Endothelial cell (in vitro differentiated cells): Measurements from ENCODE around the gene KIF19. TPM values are rescaled to one million over a fixed set of nuclear protein-coding genes. Genes with fewer than 3 reads are reported as not detected.
A peak's percentile ranks its signal among the peaks of the same experiment; 100 is the strongest.

Experiments
- DNase-seq: peaks from one replicate; pipeline ENCODE4 v3.0.0; 2021; ENCODE audit warnings: low spot score
- H3K27ac Mint-ChIP-seq: one replicate; pipeline ENCODE4 v1.8.0; 2021; ENCODE audit warnings: mixed read lengths, inconsistent platforms; ENCODE audit not compliant: unreplicated experiment
- H3K27me3 Mint-ChIP-seq: one replicate; pipeline ENCODE4 v1.8.0; 2021; ENCODE audit warnings: mild to moderate bottlenecking, moderate library complexity, mixed read lengths, inconsistent platforms; ENCODE audit not compliant: unreplicated experiment
- H3K36me3 Mint-ChIP-seq: one replicate; pipeline ENCODE4 v1.8.0; 2021; ENCODE audit warnings: mild to moderate bottlenecking, low read depth, mixed read lengths, inconsistent platforms; ENCODE audit not compliant: unreplicated experiment
- H3K4me1 Mint-ChIP-seq: one replicate; pipeline ENCODE4 v1.8.0; 2021; ENCODE audit warnings: mild to moderate bottlenecking, mixed read lengths, inconsistent platforms; ENCODE audit not compliant: unreplicated experiment
- H3K4me3 Mint-ChIP-seq: one replicate; pipeline ENCODE4 v1.8.0; 2021; ENCODE audit warnings: mild to moderate bottlenecking, mixed read lengths, inconsistent platforms; ENCODE audit not compliant: unreplicated experiment
- H3K9me3 Mint-ChIP-seq: one replicate; pipeline ENCODE4 v1.8.0; 2021; ENCODE audit warnings: mixed read lengths, inconsistent platforms; ENCODE audit not compliant: unreplicated experiment
- total RNA-seq: library from RNA; stranded (reverse); fragmentation: NEBNext Ultra II Directional; extraction: Animal tissue kit (Norgen Biotek cat#: 25700); gene quantifications from one replicate; pipeline ENCODE4 v1.2.1, GENCODE V29; 2021; ENCODE audit not compliant: unreplicated experiment
- TF ChIP-seq, protein P1 (sequence below): fragments of 200-600 bp; sonication (generic); IDR thresholded peaks from one replicate; pipeline ENCODE4 v1.5.0; 2021; ENCODE audit warnings: antibody characterized with exemption; ENCODE audit not compliant: unreplicated experiment

KIF19 gene
- total RNA-seq, 1 donor from 2014 or later = 48.1 TPM

DNA sequence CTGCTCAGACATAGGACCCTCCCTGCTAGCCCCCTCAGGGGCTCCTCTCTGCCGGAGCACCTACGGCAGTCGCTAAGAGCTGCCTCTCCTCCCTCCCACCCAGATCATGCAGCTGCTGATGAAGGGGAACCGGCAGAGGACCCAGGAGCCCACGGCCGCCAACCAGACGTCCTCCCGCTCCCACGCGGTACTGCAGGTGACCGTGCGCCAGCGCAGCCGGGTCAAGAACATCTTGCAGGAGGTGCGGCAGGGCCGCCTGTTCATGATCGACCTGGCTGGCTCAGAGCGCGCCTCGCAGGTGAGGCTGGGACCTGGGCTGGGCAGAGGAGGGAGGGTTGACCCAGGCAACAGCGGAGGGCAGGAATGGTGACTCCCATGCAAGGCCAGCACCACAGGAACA lies 18.6 kb downstream of the KIF19 start:
- DNase-seq = no peak
- peaks cover 11% of the 10 kb centered on the region for H3K36me3 Mint-ChIP-seq
- TF ChIP-seq, protein P1, sequence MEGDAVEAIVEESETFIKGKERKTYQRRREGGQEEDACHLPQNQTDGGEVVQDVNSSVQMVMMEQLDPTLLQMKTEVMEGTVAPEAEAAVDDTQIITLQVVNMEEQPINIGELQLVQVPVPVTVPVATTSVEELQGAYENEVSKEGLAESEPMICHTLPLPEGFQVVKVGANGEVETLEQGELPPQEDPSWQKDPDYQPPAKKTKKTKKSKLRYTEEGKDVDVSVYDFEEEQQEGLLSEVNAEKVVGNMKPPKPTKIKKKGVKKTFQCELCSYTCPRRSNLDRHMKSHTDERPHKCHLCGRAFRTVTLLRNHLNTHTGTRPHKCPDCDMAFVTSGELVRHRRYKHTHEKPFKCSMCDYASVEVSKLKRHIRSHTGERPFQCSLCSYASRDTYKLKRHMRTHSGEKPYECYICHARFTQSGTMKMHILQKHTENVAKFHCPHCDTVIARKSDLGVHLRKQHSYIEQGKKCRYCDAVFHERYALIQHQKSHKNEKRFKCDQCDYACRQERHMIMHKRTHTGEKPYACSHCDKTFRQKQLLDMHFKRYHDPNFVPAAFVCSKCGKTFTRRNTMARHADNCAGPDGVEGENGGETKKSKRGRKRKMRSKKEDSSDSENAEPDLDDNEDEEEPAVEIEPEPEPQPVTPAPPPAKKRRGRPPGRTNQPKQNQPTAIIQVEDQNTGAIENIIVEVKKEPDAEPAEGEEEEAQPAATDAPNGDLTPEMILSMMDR = no peak
- no peaks in the 10 kb centered on the region for H3K9me3 Mint-ChIP-seq
- H3K27me3 Mint-ChIP-seq = peaks cover 14% of the 10 kb centered on the region
- H3K4me3 Mint-ChIP-seq = no peak overlapping the region
- peaks cover 29% of the 10 kb centered on the region for H3K4me1 Mint-ChIP-seq
- H3K27ac Mint-ChIP-seq = no peak overlapping the region

DNA sequence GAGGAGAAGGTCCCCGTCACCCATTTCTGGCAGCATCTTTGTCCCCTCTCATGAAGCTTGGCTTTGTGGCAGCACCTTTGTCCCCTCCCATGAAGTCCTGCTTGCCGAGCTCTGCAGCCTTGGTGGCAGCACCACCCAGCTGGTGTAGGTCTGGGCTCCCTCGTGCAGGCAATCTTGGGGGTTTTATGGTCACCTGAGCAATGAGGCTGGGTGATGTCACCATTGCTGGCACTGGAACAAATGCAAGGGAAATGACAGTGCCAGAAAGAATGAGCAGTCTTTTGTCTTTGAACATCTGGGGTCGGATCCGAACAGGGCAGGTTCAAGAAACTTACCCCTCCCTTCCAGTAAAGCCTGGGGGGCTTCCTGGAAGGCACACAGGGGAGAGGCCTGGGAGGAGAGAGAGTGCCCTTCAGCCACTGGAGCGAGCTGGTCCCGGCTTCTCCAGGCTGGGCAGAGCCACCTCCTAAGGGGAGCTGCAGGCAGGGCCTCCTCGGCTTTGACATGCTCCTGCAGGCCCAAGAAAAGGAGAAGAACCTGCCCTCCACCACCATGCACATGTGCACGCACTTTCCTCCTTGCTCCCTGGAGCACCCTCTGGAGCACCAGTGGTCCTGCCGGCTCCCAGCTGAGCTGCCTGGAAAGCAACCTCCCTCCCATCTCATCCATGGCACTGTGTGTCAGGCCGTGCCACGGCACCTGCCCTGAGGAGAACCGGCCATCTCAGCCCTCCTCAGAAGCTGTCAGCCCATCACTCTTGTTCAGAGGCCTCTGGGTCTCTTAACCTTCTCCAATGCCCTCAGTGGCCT lies 19.6 kb downstream of the KIF19 start:
- DNase-seq = no peak
- Mint-ChIP-seq H3K9me3 (no peaks in the 10 kb centered on the region), H3K4me1 (peaks cover 26% of the 10 kb centered on the region), H3K27ac (peak overlapping the region; percentile 36), H3K4me3 (peak overlapping the region; percentile 37), H3K36me3 (peaks cover 7% of the 10 kb centered on the region), H3K27me3 (peaks cover 17% of the 10 kb centered on the region)
- TF ChIP-seq, protein P1 = no peak

GRCh38 chr17:74347646-74348045 lies 21.6 kb downstream of the KIF19 start:
- peaks cover 26% of the 10 kb centered on the region for H3K4me1 Mint-ChIP-seq
- peaks cover 22% of the 10 kb centered on the region for H3K27me3 Mint-ChIP-seq
- no peaks in the 10 kb centered on the region for H3K9me3 Mint-ChIP-seq
- no peak for DNase-seq
- H3K27ac Mint-ChIP-seq = no peak overlapping the region
- peaks cover 10% of the 10 kb centered on the region for H3K36me3 Mint-ChIP-seq
- TF ChIP-seq, protein P1 = no peak
- H3K4me3 Mint-ChIP-seq = no peak overlapping the region

- no peak overlapping the region for H3K4me3 Mint-ChIP-seq
- H3K27me3 Mint-ChIP-seq = peaks cover 31% of the 10 kb centered on the region
- peaks cover 21% of the 10 kb centered on the region for H3K36me3 Mint-ChIP-seq
- TF ChIP-seq, protein P1 = no peak
- DNase-seq = no peak
- peaks cover 18% of the 10 kb centered on the region for H3K4me1 Mint-ChIP-seq
- H3K27ac Mint-ChIP-seq = no peak overlapping the region
- no peaks in the 10 kb centered on the region for H3K9me3 Mint-ChIP-seq
Measured at GRCh38 chr17:74349120-74349519, 23.1 kb downstream of the KIF19 start.

GRCh38 chr17:74350486-74350885 lies 24.5 kb downstream of the KIF19 start:
- no peak overlapping the region for H3K27ac Mint-ChIP-seq

More at GRCh38 chr17:74350486-74350885, 24.5 kb downstream of the KIF19 start:
- peaks cover 20% of the 10 kb centered on the region for H3K36me3 Mint-ChIP-seq
- TF ChIP-seq, protein P1 = no peak
- H3K9me3 Mint-ChIP-seq = no peaks in the 10 kb centered on the region
- H3K4me1 Mint-ChIP-seq = peaks cover 11% of the 10 kb centered on the region
- H3K4me3 Mint-ChIP-seq = no peak overlapping the region
- DNase-seq = no peak
- H3K27me3 Mint-ChIP-seq = peaks cover 30% of the 10 kb centered on the region
